HS-27A (cell line): ENCODE results near the gene SLC30A5.
"Not testable (repeated sequence)": the region's sequence is repeated elsewhere in the genome, so short reads cannot be mapped to it uniquely, and the experiment has no call there.

Experiments used
- DNase-seq: peaks from one replicate; pipeline ENCODE4 v3.0.0-alpha.2; 2012; ENCODE audit warnings: low read depth, missing footprints

SLC30A5 gene

GRCh38 chr5:69093771-69094482 is at the start of gene SLC30A5:
TSS of gene SLC30A5 (plus strand) at chr5:69094014. CDS start at chr5:69094256, 242 bp downstream.
- peak; percentile 85 for DNase-seq

DNA sequence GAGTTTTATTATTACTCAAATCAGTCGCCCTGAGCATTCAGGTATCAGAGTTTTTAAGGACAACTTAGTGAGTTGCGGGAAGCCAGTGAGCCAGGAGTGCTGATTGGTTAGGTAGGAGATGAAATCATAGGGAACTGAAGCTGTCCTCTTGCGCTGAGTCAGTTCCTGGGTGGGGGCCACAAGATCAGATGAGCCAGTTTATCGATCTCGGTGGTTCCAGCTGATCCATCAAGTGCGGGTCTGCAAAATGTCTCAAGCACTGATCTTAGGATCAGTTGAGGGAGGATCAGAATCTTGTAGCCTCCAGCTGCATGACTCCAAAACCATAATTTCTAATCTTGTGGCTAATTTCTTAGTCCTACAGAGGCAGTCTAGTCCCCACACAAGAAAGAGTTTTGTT is 48.6 kb upstream of the SLC30A5 start:
- DNase-seq: not testable (repeated sequence)

GRCh38 chr5:69046375-69046957 is 47.3 kb upstream of the SLC30A5 start:
- no peak for DNase-seq

DNA sequence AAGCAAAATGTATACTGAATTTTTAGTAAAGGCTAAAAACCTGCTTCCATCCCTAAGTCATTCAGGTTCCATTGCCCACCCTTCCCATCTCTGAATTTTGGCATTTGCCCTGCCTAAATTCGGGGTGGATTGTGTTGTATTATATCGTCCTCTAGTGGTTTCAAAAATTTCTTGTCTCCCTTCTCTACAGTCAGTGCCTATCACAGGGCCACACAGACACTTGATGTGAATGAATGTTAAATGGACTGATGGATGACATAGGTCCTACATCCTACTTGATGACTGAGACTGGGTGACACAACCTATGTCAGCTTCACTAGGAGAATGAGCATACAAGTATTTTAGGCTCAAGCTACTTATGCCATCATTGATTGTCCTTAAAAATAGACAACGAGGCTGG is 45.6 kb upstream of the SLC30A5 start:
- no peak for DNase-seq

DNA sequence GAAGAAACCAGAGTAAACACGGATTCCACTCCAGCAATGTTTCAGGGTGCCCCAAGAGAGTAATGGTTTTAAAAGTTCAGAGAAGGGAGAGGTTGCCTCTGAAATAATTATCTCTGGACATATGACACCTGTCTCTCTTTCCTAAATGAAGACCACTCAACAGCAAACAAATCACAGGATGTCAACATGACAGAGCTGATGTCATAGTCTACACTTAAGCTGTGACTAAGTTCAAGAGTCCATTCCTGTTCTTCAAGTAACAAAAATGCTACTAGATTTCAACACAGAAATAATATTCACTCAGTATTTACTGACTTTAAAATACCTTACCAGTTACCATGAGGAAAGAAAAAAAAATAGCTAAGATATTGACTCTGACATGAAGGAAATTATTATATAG is 44.7 kb upstream of the SLC30A5 start:
- no peak for DNase-seq

- DNase-seq: no peak
These were observed 44.0 kb upstream of the SLC30A5 start for GRCh38 chr5:69049796-69050195.

GRCh38 chr5:69050214-69050613 is 43.6 kb upstream of the SLC30A5 start:
- DNase-seq: no peak

DNA sequence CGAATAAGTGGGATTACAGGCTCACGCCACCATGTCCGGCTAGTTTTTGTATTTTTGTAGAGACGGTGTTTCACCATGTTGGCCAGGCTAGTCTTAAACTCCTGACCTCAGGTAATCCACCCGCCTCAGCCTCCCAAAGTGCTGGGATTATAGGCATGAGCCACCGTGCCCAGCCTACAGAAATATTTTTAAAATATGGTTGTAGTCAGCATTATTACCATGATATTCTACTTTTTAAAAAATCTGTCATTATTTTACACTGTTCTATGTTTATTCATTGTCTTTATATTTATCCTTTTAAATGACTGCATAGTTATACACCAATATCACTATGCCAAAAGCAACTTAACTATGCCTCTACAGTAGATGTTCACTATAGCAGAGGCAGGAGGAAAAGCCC is 41.6 kb upstream of the SLC30A5 start:
- DNase-seq: no peak

DNA sequence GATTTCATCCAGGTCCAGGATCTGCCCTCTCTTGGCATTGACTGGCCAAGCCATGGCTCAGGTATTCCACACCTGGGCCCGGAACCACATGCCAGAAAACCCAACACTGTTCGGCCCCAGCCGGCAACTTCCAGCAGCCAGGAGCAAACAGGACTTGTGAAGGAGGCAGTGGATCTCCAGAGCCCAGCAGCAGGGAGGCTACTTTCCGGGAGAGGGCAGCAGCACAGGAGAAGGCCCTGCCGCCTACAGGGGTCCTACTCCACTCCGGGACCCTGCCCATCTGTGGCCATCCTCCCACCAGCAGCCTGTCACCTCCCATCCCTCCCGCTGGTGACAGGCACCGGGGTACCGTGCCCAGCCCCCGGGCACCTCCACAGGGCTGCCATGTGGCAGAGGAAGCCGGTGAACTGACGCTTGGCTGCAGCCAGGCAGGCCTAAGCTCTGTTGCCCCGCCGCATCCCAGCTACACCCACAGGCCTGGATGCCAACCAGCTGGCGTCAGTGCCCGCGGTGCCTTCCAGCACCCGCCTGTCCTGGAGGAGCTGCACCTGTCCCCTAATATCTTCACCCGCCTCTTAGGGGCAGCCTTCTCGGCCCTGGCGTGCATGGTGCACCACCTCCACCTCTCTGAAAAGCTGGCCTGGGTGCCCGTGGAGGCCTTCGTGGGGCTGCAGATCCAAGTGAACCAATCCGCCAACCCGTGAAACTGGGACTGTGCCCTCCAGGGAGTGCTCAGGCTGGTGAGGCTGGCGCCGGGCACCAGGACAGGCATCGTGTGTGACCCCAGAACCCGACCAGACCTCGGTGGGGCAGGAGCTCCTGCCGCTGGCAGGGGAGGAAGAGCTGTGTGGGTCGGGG is 18.9 kb upstream of the SLC30A5 start:
- no peak for DNase-seq

GRCh38 chr5:69075522-69076179 is 18.2 kb upstream of the SLC30A5 start:
- DNase-seq: no peak

- no peak for DNase-seq
These were observed 14.8 kb upstream of the SLC30A5 start for GRCh38 chr5:69078921-69079540.

DNA sequence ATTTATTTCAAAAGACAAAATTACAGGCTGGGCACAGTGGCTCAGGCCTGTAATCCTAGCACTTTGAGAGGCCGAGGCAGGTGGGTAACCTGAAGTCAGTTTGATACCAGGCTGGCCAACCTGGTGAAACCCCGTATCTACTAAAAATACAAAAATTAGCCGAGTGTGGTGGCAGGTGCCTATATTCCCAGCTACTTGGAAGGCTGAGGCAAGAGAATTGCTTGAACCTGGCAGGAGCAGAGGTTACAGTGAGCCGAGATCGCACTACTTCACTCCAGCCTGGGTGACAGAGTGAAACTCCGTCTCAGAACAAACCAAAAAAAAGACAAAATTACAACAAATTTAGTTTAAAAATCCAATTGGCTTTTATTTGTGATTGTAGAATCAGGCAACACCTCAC is 14.3 kb upstream of the SLC30A5 start:
- no peak for DNase-seq

GRCh38 chr5:69083412-69083811 is 10.4 kb upstream of the SLC30A5 start:
- no peak for DNase-seq

- DNase-seq: no peak
These were observed 9.6 kb upstream of the SLC30A5 start for GRCh38 chr5:69084195-69084594.

- DNase-seq: no peak
These were observed 8.9 kb upstream of the SLC30A5 start for GRCh38 chr5:69084903-69085302.

GRCh38 chr5:69086206-69086605 is 7.6 kb upstream of the SLC30A5 start:
- no peak for DNase-seq

DNA sequence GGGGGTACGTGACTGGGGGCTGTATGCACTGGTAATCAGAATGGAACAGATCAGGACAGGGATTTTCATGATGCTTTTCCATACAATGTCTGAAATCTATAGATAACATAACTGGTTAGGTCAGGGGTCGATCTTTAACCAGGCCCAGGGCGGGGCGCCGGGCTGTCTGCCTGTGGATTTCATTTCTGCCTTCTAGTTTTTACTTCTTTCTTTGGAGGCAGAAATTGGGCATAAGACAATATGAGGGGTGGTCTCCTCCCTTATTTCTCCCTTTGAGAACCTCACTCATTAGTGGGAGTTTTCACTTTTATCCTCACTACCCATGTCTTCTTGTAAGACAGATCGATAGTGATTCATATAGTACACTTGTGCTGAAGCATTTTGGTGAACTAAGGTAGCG is 5.8 kb upstream of the SLC30A5 start:
- DNase-seq: not testable (repeated sequence)

- DNase-seq: no peak
These were observed 3.7 kb upstream of the SLC30A5 start for GRCh38 chr5:69090158-69090557.

DNA sequence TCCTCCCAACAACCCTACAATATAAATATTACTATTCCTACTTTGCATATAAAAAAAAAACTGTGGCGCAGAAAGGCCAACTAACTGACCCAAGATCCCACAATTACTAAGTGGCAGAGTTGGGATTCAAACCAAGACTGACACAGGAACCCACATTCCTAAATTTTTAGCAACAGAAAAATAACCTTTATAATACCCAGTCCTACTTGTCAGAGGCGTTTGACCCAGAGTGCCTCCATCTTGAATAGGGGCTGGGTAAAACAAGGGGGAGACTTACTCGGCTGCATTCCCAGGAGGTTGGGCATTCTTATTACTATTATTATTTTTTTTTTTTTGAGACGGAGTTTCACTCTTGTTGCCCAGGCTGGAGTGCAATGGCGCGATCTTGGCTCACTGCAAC is 2.0 kb upstream of the SLC30A5 start:
- no peak for DNase-seq

DNA sequence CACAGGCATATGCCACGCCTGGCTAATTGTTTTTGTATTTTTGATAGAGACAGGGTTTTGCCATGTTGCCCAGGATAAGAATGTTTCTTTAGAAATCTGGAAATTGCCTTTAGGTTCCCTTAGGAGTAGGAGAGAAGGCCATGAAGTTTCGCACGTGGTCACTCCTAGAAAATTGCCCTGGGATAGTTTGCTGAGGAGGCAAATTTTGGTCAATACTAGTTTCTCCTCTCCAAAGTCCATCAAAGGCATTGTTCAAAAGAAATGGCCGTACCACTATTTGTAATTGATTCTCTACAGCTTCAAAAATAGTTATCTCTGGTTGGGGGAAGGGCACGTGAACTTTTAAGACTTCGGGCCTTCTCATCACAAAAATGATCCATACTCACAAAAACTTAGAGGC is 845 bp upstream of the SLC30A5 start:
- DNase-seq: no peak

DNA sequence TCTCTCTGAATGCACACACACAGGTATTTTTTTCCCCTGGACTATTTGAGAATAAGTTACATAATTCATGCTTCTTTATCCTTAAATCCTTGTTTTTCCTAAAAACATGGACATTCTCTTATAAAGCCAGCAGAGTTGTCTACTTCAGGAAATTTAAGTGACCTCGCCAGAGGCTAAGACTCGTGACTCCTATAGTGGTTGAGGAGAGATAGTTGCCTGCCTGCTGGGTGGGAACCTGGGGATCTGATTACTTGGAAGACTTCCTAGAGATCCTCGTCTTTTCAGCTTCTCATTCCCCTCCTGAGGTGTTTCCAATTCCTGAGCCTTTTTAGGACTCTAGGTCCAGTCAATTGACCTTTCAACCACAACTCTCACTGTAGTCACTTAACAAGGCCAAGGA is 5.5 kb downstream of the SLC30A5 start:
- DNase-seq: no peak

GRCh38 chr5:69103521-69103920 is 9.7 kb downstream of the SLC30A5 start:
- DNase-seq: no peak
